HG03342 (cell line): ENCODE data around the gene HEBP2.

Experiments used
- ATAC-seq: cut with Tn5 transposase; IDR thresholded peaks from one replicate; pipeline ENCODE4 v1.9.1; 2021; ENCODE audit warnings: mild to moderate bottlenecking, moderate library complexity; ENCODE audit not compliant: unreplicated experiment

The HEBP2 gene

GRCh38 chr6:138451043-138451442 is 47.0 kb downstream of the HEBP2 start:
- ATAC-seq: no peak

GRCh38 chr6:138454981-138455706 is 51.1 kb downstream of the HEBP2 start:
- peak; percentile 31 for ATAC-seq

GRCh38 chr6:138455746-138456400 is 51.9 kb downstream of the HEBP2 start:
- ATAC-seq: peak; percentile 96

DNA sequence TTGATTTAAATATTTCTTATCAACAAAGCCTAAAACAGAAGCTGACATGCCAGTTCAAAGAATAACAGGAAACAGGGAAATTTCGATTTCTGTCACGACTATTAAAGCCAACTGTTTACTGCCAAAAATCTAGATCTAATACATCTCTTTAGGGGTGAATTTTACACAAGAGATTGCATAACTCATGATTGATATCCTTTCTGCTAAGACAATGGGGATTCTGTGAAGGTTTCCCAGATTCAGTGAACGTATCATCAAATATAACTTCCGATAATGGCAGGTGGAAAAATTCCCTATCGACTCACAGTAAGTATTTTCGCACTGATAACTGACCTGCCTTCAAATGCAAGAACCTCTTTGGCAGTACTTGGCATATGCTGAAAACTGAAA is 52.4 kb downstream of the HEBP2 start:
- ATAC-seq: peak; percentile 0

GRCh38 chr6:138461647-138462046 is 57.6 kb downstream of the HEBP2 start:
- no peak for ATAC-seq

GRCh38 chr6:138464085-138464484 is 60.1 kb downstream of the HEBP2 start:
- no peak for ATAC-seq

GRCh38 chr6:138465007-138465645 is 61.1 kb downstream of the HEBP2 start:
- ATAC-seq: no peak

DNA sequence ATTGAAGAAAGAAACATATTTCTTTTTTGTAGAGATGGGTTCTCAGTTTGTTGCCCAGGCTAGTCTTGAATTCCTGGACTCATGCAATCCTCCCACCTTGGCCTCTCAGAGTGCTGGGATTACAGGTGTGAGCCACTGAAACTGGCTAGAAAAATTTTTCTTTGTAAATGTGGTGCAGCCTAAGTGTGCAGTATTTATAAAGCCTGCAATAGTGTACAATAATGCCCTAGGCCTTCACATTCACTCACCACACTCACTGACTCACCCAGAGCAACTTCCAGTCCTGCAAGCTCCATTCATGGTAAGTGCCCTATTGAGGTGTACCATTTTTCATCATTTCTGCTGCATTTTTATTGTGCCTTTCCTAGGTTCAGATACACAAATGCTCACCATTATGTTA is 63.9 kb downstream of the HEBP2 start:
- ATAC-seq: no peak

- no peak for ATAC-seq
Observed at GRCh38 chr6:138468320-138469015, 64.4 kb downstream of the HEBP2 start.
